Superior temporal gyrus (tissue), 1 donor: ENCODE results near the gene C13orf42.

Experiments
- DNase-seq: peaks from one replicate; pipeline ENCODE4 v3.0.0-alpha.2; 2016; ENCODE audit errors: extremely low spot score

Gene C13orf42

GRCh38 chr13:51065372-51066090 is 45.5 kb downstream of the C13orf42 start:
- DNase-seq = no peak

- DNase-seq = no peak
Measured at GRCh38 chr13:51064753-51065152, 46.3 kb downstream of the C13orf42 start.

- no peak for DNase-seq
Measured at GRCh38 chr13:51063909-51064308, 47.2 kb downstream of the C13orf42 start.

GRCh38 chr13:51058461-51059167 is 52.5 kb downstream of the C13orf42 start:
- no peak for DNase-seq

GRCh38 chr13:51057906-51058305 is 53.2 kb downstream of the C13orf42 start:
- DNase-seq = no peak

GRCh38 chr13:51057001-51057400 is 54.1 kb downstream of the C13orf42 start:
- no peak for DNase-seq

GRCh38 chr13:51052581-51052980 is 58.5 kb downstream of the C13orf42 start:
- no peak for DNase-seq

- no peak for DNase-seq
Measured at GRCh38 chr13:51050021-51050830, 60.8 kb downstream of the C13orf42 start.

GRCh38 chr13:51048616-51049015 is 62.5 kb downstream of the C13orf42 start:
- no peak for DNase-seq

- no peak for DNase-seq
Measured at GRCh38 chr13:51048166-51048461, 63.0 kb downstream of the C13orf42 start.

- peak; percentile 14 for DNase-seq
Measured at GRCh38 chr13:51047434-51048165, 63.5 kb downstream of the C13orf42 start.

GRCh38 chr13:51045451-51045850 is 65.6 kb downstream of the C13orf42 start:
- no peak for DNase-seq

- DNase-seq = no peak
Measured at GRCh38 chr13:51044023-51044665, 66.9 kb downstream of the C13orf42 start.

GRCh38 chr13:51043310-51043709 is 67.8 kb downstream of the C13orf42 start:
- no peak for DNase-seq

GRCh38 chr13:51041710-51042109 is 69.4 kb downstream of the C13orf42 start:
- no peak for DNase-seq

GRCh38 chr13:51041126-51041525 is 69.9 kb downstream of the C13orf42 start:
- peak; percentile 49 for DNase-seq

GRCh38 chr13:51040431-51040830 is 70.6 kb downstream of the C13orf42 start:
- DNase-seq = no peak

- no peak for DNase-seq
Measured at GRCh38 chr13:51036418-51036817, 74.7 kb downstream of the C13orf42 start.

GRCh38 chr13:51035978-51036377 is 75.1 kb downstream of the C13orf42 start:
- no peak for DNase-seq

- no peak for DNase-seq
Measured at GRCh38 chr13:51035469-51035868, 75.6 kb downstream of the C13orf42 start.

- DNase-seq = no peak
Measured at GRCh38 chr13:51034906-51035305, 76.2 kb downstream of the C13orf42 start.
